ENCODE data around the gene CHPT1.

The CHPT1 gene

GRCh38 chr12:101764051-101764792 is 66.8 kb downstream of the CHPT1 start:
- no peak for DNase-seq

GRCh38 chr12:101767537-101767936 is 70.1 kb downstream of the CHPT1 start:
- DNase-seq, result no peak

GRCh38 chr12:101768781-101769180 is 71.3 kb downstream of the CHPT1 start:
- no peak for DNase-seq

GRCh38 chr12:101769865-101770264 is 72.4 kb downstream of the CHPT1 start:
- DNase-seq, result no peak

- peak; percentile 57 to 81 (median 70) for DNase-seq
These were observed 74.8 kb downstream of the CHPT1 start for GRCh38 chr12:101772012-101772775.

- DNase-seq, result peak; percentile 79 to 88 (median 86)
These were observed 76.3 kb downstream of the CHPT1 start for GRCh38 chr12:101773650-101774162.

GRCh38 chr12:101775816-101776215 is 78.4 kb downstream of the CHPT1 start:
- no peak for DNase-seq

GRCh38 chr12:101777485-101777884 is 80.0 kb downstream of the CHPT1 start:
- DNase-seq, result peak; percentile 64 to 83 (median 74)

GRCh38 chr12:101777978-101778377 is 80.5 kb downstream of the CHPT1 start:
- no peak for DNase-seq
